ENCODE data around the gene DMBX1.

The DMBX1 gene

GRCh38 chr1:46489638-46490405, at the start of gene DMBX1:
TSS of gene DMBX1 (plus strand) at chr1:46489836. CDS start at chr1:46507011, 17,175 bp downstream.
- DNase-seq, result peak; percentile 54

DNA sequence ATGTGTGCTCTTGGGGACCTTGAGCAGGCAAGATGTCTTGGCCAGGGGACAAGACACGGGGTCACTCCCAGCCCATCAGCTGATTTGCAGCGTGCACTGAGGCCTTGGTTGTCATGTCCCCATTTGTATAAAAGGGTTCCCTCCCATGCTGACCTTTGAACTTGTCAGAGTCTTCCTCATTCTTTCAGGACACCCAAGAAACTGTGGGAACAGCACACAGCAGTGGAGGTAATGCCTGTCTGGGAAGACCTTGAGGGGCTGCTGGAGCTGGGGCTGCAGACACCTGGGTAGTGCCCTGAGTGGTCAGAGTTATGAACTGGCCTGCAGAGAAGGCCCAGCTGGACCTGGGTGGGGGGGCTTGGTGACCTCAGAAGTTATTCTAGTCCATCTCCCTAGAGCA, 49.2 kb upstream of the DMBX1 start:
- no peak for DNase-seq

GRCh38 chr1:46442317-46443161, 47.1 kb upstream of the DMBX1 start:
- peak; percentile 84 for DNase-seq

DNA sequence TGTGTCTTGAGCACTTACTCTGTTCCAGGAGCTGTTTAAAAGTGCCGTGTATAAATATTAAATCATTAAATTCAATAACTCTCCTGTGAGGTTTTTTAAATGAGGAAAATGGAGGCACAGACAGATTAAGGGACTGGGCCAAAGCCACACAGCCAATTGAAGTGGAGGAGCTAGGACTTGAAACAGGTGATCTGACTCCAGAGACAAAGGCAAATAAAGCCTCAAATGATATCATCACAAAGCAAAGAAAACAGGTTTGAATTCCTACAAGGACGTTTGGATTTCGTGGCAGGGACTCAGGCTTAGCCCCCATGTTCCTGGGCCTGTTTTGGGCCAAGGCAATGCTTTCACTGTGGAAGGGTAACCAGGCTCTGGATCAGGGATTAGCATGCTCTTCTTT, 45.2 kb upstream of the DMBX1 start:
- DNase-seq, result no peak

- DNase-seq, result no peak
Observed at GRCh38 chr1:46445773-46446256, 43.8 kb upstream of the DMBX1 start.

- peak; percentile 91 for DNase-seq
Observed at GRCh38 chr1:46446646-46447498, 42.8 kb upstream of the DMBX1 start.

- DNase-seq, result no peak
Observed at GRCh38 chr1:46447499-46448108, 42.0 kb upstream of the DMBX1 start.

DNA sequence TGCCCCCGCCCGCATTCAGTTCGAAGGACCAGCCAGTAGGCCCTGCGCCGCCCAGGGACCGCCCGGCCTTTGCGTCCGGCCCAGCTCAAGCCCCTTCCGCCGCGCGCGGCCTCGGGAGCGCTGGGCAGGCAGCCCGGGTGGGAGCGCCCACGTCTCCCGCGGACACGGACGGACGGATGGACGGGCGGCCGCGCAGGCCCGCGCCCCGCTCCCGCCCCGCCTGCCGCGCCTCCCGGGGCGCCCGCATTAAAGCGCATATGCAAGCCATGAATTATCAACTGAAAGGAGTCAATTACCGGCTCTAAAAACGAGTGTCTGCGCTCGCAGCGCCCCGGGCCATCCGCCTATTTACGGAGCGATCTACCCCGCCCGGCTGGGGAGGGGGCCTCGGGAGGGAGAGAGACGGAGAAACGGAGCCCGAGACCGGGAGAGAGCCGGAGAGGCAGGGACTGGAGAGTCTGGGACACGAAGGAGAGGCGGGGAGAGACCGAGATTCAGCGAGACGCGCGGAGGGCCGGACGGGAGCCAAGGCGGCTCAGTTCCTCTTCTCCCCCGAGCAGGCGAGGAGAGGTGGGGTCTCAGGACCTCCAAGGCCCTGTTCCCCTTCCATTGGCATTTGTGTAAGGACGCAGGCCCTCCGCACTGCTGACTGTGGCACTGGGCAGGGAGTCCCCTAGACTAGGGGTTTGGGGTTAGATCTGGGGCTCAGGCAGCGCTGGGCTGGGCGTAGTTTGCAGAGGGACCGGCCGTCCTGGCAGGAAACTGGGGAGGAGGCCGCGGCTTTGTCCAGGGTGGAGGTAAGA, 41.3 kb upstream of the DMBX1 start:
- no peak for DNase-seq

GRCh38 chr1:46449223-46450159, 40.1 kb upstream of the DMBX1 start:
- no peak for DNase-seq

DNA sequence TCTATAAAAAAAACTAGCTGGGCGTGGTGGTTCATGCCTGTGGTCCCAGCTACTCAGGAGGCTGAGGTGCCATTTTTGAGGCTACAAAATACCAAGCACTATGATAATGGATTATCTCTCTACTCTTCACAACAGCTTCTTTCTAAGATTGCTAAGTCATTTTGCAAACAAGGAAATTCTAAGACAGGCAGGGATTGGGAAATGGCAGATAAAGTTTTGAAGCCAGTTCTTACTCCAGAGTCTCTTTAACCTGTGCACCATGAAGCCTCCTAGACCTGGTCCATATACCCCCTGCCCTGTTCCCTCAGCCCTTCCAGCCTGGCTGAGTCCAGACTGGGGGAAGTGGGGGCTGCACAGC, 39.5 kb upstream of the DMBX1 start:
- DNase-seq, result no peak

- no peak for DNase-seq
Observed at GRCh38 chr1:46451948-46452930, 37.4 kb upstream of the DMBX1 start.

DNA sequence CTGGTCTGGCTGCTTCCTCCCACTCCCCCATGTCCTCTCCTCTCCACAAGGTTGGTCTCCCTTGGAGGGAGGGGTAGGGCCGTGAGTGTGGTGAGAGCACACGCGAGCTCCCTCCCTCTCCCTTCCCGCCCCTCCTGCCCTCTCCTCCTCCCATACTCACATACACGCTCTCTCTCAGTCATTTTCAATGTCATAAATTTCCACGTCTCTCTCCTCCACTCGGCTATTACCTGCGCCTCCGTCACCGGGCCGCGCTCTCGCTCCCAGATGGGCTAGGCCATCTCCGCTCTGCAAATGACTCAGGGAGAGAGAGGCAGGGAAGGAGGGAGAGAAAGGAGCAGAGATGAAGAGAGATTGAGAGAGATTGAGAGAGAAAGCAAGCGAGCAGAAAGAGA, 36.7 kb upstream of the DMBX1 start:
- no peak for DNase-seq

- DNase-seq, result no peak
Observed at GRCh38 chr1:46453449-46453848, 36.2 kb upstream of the DMBX1 start.

DNA sequence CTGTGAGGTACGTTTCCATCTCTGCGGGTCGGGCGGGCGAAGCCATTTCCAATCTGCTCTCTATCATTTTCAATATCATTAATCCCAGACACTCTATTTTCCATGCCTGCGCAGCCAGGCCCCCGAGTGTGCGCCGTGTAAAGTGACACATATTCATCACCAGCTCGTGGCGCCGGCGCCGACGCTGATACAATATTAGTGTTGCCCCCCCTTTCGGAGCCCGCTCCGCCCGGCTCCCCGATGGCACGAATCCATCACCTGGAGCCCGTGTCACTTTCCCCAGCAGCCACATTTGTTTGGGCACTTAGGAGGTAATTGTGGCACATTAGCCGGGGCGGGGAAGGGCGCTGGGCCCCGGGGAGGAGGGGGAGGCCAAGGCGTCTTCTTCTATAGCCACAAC, 33.7 kb upstream of the DMBX1 start:
- no peak for DNase-seq

DNA sequence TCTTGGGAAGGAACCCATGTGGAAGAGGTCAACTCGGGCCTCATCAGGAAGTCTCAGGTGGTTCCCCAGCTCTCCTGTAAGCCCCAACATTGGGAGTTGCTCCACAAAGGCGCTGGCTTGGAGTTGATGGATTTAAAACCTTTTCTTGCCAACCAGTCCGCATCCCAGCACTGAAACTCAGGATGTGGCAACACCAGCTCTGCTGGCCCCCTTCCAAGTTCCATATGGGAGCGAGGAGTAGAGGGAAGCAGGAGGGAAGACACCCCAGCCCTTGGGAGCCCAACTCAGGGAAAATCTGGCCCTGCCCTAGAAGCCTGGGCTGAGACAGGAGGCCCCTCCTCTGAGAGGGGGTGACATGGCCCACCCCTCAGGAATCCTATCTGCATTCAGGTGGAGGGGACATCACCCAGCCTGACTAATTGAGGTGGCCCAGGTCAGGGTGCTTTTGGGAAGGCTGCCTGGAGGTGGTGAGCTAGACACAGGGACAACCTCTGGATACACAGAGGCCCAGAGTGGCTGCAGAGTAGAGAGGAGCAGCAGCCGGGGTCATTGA, 33.1 kb upstream of the DMBX1 start:
- DNase-seq, result no peak

GRCh38 chr1:46457178-46457577, 32.5 kb upstream of the DMBX1 start:
- DNase-seq, result no peak

- DNase-seq, result no peak
Observed at GRCh38 chr1:46458190-46458589, 31.4 kb upstream of the DMBX1 start.

DNA sequence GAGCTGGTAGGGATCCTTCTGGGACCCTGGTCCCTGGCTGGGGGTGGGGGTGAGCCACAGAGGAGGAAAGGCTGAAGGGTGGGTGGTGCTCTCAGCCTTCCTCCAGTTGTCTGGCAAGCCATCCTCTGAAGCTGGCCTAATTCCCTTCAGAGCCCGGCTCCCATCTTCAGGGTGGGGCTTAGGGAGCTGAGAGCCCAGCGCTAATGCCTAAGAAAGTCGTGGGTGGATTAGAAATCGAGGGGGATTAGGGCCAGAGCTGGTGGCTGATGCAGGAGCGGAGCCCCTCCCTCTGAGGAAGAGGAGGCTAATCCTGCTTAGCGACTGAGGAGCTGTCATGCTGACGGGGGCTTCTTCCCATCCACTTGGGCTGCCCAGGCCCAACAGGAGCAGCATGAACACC, 30.8 kb upstream of the DMBX1 start:
- no peak for DNase-seq

- DNase-seq, result no peak
Observed at GRCh38 chr1:46459315-46459714, 30.3 kb upstream of the DMBX1 start.
